Naive thymus-derived CD4-positive, alpha-beta T cell (primary cell): ENCODE measurements around the gene CHCHD6. TPM values are rescaled to one million over a fixed set of nuclear protein-coding genes. Genes with fewer than 3 reads are reported as not detected.
A peak's percentile ranks its signal among the peaks of the same experiment; 100 is the strongest.

Experiments used
- ATAC-seq: fragments of 150-1000 bp; cut with Tn5 transposase; 2 replicates; pipeline ENCODE4 v1.10.0; 2021; ENCODE audit warnings: mild to moderate bottlenecking, moderate library complexity
- CTCF ChIA-PET: fragments of 350-600 bp; sonication (Branson Sonifier 250); formaldehyde crosslinking; loops from one replicate; lab custom pipeline; 2021; ENCODE audit warnings: antibody characterized with exemption; lab: Charles Lee
- POLR2A ChIA-PET: fragments of 350-600 bp; sonication (Branson Sonifier 250); formaldehyde crosslinking; loops from one replicate; lab custom pipeline; 2021; ENCODE audit warnings: antibody characterized with exemption, inconsistent platforms; lab: Charles Lee
- DNase-seq, 9 donors: peaks; one replicate each; pipeline versions ENCODE4 v3.0.0 to v3.0.0-alpha.2; 2020 to 2022; ENCODE audit warnings: mixed read lengths in 1 of 9
- H3K27ac ChIP-seq: one replicate; pipeline ENCODE4 v1.7.0; 2013; ENCODE audit warnings: mild to moderate bottlenecking, low read depth, low read length, moderate library complexity
- H3K27me3 ChIP-seq, 2 donors: one replicate each; pipeline ENCODE4 v1.7.0; 2013; ENCODE audit warnings: low read length in 2 of 2, mild to moderate bottlenecking in 2 of 2, moderate library complexity in 2 of 2; ENCODE audit not compliant: control insufficient read depth in 2 of 2, insufficient read depth in 2 of 2
- H3K36me3 ChIP-seq, 3 experiments: 1 replicate in 2 of 3; 2 replicates in 1 of 3; pipeline ENCODE4 v1.7.0; 2013; ENCODE audit warnings: low read length in 3 of 3, mild to moderate bottlenecking in 3 of 3, moderate library complexity in 1 of 3; ENCODE audit not compliant: insufficient read depth in 3 of 3, control insufficient read depth in 2 of 3
- H3K4me1 ChIP-seq, 2 donors: one replicate each; pipeline ENCODE4 v1.7.0; 2013; ENCODE audit warnings: low read length in 2 of 2, mild to moderate bottlenecking in 2 of 2, moderate library complexity in 1 of 2; ENCODE audit not compliant: control insufficient read depth in 2 of 2, insufficient read depth in 2 of 2
- H3K4me3 ChIP-seq: 2 replicates; pipeline ENCODE4 v1.7.0; 2013; ENCODE audit warnings: mild to moderate bottlenecking, low read length
- H3K9me3 ChIP-seq, 3 experiments: 1 replicate in 2 of 3; 2 replicates in 1 of 3; pipeline ENCODE4 v1.7.0; 2013; ENCODE audit warnings: low read length in 3 of 3; ENCODE audit not compliant: control insufficient read depth in 2 of 3
- H3K27ac Mint-ChIP-seq, 9 donors: one replicate each; pipeline ENCODE4 v1.8.0; 2020 to 2022; ENCODE audit warnings: mixed read lengths in 9 of 9, mild to moderate bottlenecking in 8 of 9, moderate library complexity in 5 of 9, inconsistent platforms in 2 of 9
- H3K27me3 Mint-ChIP-seq, 5 donors: one replicate each; pipeline ENCODE4 v1.8.0; 2021 to 2022; ENCODE audit warnings: mixed read lengths in 5 of 5, mild to moderate bottlenecking in 1 of 5
- H3K36me3 Mint-ChIP-seq, 5 donors: one replicate each; pipeline ENCODE4 v1.8.0; 2020 to 2022; ENCODE audit warnings: mixed read lengths in 5 of 5, mild to moderate bottlenecking in 3 of 5, inconsistent platforms in 1 of 5
- H3K4me1 Mint-ChIP-seq, 7 donors: one replicate each; pipeline ENCODE4 v1.8.0; 2020 to 2022; ENCODE audit warnings: mixed read lengths in 7 of 7, mild to moderate bottlenecking in 3 of 7, inconsistent platforms in 1 of 7
- H3K4me3 Mint-ChIP-seq, 10 donors: one replicate each; pipeline ENCODE4 v1.8.0; 2020 to 2022; ENCODE audit warnings: mild to moderate bottlenecking in 10 of 10, mixed read lengths in 10 of 10, moderate library complexity in 6 of 10, inconsistent platforms in 2 of 10
- H3K9me3 Mint-ChIP-seq, 11 donors: one replicate each; pipeline ENCODE4 v1.8.0; 2020 to 2022; ENCODE audit warnings: mixed read lengths in 11 of 11, mild to moderate bottlenecking in 4 of 11, inconsistent platforms in 1 of 11, moderate library complexity in 1 of 11
- intact Hi-C, 2 donors: fragments of 100-400 bp; cut with micrococcal nuclease; formaldehyde crosslinking; loops; one replicate each; pipeline ENCODE4 v1.15.1; 2023
- polyA plus RNA-seq, 2 donors: library from polyadenylated mRNA; unstranded; fragments of 300-500 nt; fragmentation: Illumina TruSeq; gene quantifications; one replicate each; pipeline ENCODE4 v1.2.3, GENCODE V29; 2021
- total RNA-seq, 6 experiments: library from RNA in 5 of 6; stranded (reverse) in 5 of 6; gene quantifications; 1 replicate in 5 of 6; 2 replicates in 1 of 6; pipeline ENCODE4 v1.2.3 and lab custom pipeline; 2021 to 2026

Gene CHCHD6
- total and polyA plus RNA-seq, 7 experiments from 2014 or later: 5.4 to 15.1 (median 11.0) TPM

DNA sequence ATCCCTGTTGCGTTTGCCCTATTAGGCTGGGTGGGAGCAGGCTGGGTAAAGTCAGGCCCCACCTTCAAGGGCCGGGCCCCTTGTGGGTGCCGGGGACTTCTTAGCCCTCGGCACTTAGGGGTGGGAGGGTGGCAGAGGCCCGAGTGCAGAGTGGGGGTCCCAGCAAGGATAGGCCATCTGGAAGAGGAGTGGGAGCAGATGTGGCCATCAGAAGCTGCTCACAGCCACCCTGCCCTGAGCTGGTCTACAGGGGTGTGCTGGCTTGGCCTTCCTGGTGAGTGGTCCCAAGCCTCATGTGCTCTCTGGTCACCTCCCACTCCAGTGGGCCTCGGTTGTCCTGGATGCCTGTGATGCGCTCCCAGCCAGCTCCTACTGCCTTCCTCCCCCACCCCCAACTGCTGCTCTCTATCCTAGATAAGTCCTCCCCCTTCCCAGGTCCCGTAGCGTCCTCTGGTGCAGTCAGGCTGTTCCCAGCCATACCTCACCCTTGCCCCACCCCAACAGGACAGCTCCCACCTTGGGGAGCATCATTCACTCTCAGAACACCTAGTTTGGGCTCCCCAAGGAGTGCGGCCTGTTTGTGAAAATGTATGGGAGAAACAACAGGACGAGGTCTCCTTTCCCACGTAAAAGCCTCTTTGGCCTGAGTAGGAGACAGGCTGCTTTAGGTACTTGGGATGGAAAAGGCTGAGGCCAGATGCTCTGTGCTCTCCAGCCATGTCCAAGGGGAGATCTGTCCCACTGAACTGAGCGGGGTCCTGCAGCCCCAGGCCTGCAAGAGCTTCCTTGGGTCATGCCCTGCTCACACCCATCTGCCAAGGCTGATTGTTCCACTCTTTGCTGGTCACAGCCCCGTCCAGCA is 254.0 kb downstream of the CHCHD6 start:
- Histone ChIP-seq H3K27ac (no peak overlapping the region), H3K4me1 (no peaks in the 10 kb centered on the region), H3K9me3 (no peaks in the 10 kb centered on the region), H3K36me3 (no peaks in the 10 kb centered on the region), H3K27me3 (no peaks in the 10 kb centered on the region), H3K4me3 (no peak overlapping the region)
- ChIA-PET CTCF (no interaction called here), POLR2A (no interaction called here)
- H3K36me3 Mint-ChIP-seq: no peaks in the 10 kb centered on the region
- DNase-seq (no peak), ATAC-seq (no peak)
- intact Hi-C loops: no loop called here
- no peaks in the 10 kb centered on the region for H3K9me3 Mint-ChIP-seq
- H3K27ac Mint-ChIP-seq: no peak overlapping the region
- no peak overlapping the region for H3K4me3 Mint-ChIP-seq
- H3K4me1 Mint-ChIP-seq: peaks cover 0 to 5% (median 0%) of the 10 kb centered on the region in 7 donors
- H3K27me3 Mint-ChIP-seq: no peaks in the 10 kb centered on the region

DNA sequence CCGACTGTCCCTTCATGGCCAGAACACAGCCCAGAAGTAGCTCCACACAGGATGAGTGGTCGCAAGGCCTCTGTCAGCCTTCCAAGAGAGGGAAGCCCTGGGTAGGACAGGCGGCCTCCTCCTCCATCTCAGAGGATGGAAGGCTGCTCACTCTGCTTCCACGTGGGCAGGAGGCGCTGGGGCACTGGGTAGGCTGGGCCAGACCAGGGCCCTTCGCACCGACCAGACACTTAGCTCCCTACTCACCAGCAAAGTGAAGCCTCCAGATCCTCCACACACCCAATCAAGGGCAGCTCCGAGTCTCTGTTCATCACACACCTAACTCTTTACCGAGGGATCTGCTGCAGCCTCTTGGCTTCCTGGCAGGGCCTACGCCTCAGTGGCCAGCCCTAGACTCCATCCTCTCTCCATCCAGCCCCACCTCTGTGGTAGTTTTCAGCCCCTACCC is 254.6 kb downstream of the CHCHD6 start:
- H3K27ac Mint-ChIP-seq: peak overlapping the region in 1 of 9 donors; percentile 43
- POLR2A ChIA-PET: no interaction called here
- H3K9me3 Mint-ChIP-seq: no peaks in the 10 kb centered on the region
- Histone ChIP-seq H3K4me1 (no peaks in the 10 kb centered on the region), H3K9me3 (no peaks in the 10 kb centered on the region), H3K27ac (no peak overlapping the region), H3K36me3 (no peaks in the 10 kb centered on the region), H3K4me3 (no peak overlapping the region), H3K27me3 (no peaks in the 10 kb centered on the region)
- CTCF ChIA-PET: no interaction called here
- H3K4me3 Mint-ChIP-seq: no peak overlapping the region
- intact Hi-C loops: no loop called here
- no peak for DNase-seq
- H3K27me3 Mint-ChIP-seq: no peaks in the 10 kb centered on the region
- H3K4me1 Mint-ChIP-seq: peaks cover 0 to 5% (median 0%) of the 10 kb centered on the region in 7 donors
- peaks cover 0 to 4% (median 0%) of the 10 kb centered on the region in 5 donors for H3K36me3 Mint-ChIP-seq
- no peak for ATAC-seq

- H3K4me3 Mint-ChIP-seq: no peak overlapping the region
- peak overlapping the region in 1 of 9 donors; percentile 43 for H3K27ac Mint-ChIP-seq
- POLR2A ChIA-PET: no interaction called here
- no peaks in the 10 kb centered on the region for H3K27me3 Mint-ChIP-seq
- Histone ChIP-seq H3K4me1 (no peaks in the 10 kb centered on the region), H3K4me3 (no peak overlapping the region), H3K27ac (no peak overlapping the region), H3K9me3 (no peaks in the 10 kb centered on the region), H3K27me3 (no peaks in the 10 kb centered on the region), H3K36me3 (no peaks in the 10 kb centered on the region)
- peaks cover 0 to 4% (median 0%) of the 10 kb centered on the region in 5 donors for H3K36me3 Mint-ChIP-seq
- H3K4me1 Mint-ChIP-seq: peaks cover 0 to 5% (median 0%) of the 10 kb centered on the region in 7 donors
- no peaks in the 10 kb centered on the region for H3K9me3 Mint-ChIP-seq
- DNase-seq: no peak
- intact Hi-C loops: no loop called here
- CTCF ChIA-PET: no interaction called here
- ATAC-seq: no peak
Measured at GRCh38 chr3:126959136-126959920, 255.3 kb downstream of the CHCHD6 start.

DNA sequence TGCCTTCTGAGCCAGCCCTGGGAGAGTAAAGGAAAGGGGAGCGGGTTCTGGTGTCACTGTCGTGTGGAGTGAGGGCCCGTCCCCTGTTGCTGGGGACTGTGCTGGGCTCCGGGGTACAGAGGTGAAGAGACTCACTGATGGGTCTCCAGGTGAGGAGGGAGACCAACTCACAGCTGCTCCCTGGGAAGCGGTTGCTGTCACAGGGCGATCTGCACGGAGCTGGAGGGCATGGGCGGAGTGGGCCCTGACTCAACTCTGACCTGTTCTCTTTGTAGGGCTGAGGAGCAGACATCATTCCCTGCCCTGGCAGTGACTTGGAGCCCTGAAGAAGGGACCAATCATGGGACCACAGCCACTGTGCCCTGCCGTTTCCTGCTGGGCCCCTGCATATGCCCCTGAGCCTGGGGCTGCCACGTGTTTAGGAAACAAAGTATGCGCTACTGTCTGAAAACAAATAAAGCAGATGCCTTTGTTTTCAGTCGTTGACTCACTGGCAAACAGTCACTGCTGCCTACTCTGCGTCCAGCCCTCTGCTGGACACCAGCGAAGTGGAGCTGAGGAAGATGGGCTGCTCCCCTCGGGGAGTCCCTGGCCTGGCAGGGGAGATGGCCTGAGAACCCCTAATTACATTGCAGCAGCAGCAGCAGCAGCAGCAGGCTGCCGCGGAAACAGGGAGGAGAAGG is 256.0 kb downstream of the CHCHD6 start:
- intact Hi-C loops: no loop called here
- Mint-ChIP-seq H3K27ac (no peak overlapping the region), H3K9me3 (no peaks in the 10 kb centered on the region), H3K4me3 (no peak overlapping the region), H3K4me1 (peaks cover 0 to 5% (median 0%) of the 10 kb centered on the region in 7 donors), H3K36me3 (peaks cover 0 to 4% (median 0%) of the 10 kb centered on the region in 5 donors), H3K27me3 (no peaks in the 10 kb centered on the region)
- Histone ChIP-seq H3K4me3 (no peak overlapping the region), H3K4me1 (no peaks in the 10 kb centered on the region), H3K27me3 (no peaks in the 10 kb centered on the region), H3K36me3 (no peaks in the 10 kb centered on the region), H3K9me3 (no peaks in the 10 kb centered on the region), H3K27ac (no peak overlapping the region)
- ATAC-seq: no peak
- no peak for DNase-seq
- POLR2A ChIA-PET: no interaction called here
- CTCF ChIA-PET: no interaction called here

DNA sequence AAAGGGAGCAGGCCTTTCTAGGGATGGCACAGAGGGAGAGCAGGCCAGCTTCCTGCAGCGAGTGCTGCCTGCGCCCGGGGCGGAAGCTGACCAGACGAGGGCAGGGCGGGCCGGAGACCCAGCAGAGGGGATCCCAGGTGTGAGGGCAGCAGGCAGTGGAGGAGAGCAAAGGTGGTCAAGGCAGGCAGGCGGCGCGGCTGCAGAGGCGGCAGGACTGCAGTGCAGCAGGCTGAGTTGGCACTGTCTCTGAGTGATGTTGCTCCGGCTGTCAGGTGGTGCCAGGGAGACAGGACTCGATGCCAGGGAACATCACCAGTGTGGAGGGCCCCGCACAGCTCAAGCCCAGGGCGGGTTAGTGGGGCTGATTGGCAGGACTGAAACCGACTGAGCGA is 256.6 kb downstream of the CHCHD6 start:
- H3K27me3 ChIP-seq: no peaks in the 10 kb centered on the region
- intact Hi-C loops: no loop called here
- Mint-ChIP-seq H3K27ac (no peak overlapping the region), H3K36me3 (peaks cover 0 to 4% (median 0%) of the 10 kb centered on the region in 5 donors), H3K4me1 (peaks cover 0 to 5% (median 0%) of the 10 kb centered on the region in 7 donors), H3K4me3 (no peak overlapping the region), H3K9me3 (no peaks in the 10 kb centered on the region), H3K27me3 (no peaks in the 10 kb centered on the region)
- H3K36me3 ChIP-seq: no peaks in the 10 kb centered on the region
- no peak overlapping the region for H3K4me3 ChIP-seq
- CTCF ChIA-PET: no interaction called here
- no peak for ATAC-seq
- DNase-seq: no peak
- H3K9me3 ChIP-seq: no peaks in the 10 kb centered on the region
- H3K27ac ChIP-seq: no peak overlapping the region
- H3K4me1 ChIP-seq: no peaks in the 10 kb centered on the region
- POLR2A ChIA-PET: no interaction called here

DNA sequence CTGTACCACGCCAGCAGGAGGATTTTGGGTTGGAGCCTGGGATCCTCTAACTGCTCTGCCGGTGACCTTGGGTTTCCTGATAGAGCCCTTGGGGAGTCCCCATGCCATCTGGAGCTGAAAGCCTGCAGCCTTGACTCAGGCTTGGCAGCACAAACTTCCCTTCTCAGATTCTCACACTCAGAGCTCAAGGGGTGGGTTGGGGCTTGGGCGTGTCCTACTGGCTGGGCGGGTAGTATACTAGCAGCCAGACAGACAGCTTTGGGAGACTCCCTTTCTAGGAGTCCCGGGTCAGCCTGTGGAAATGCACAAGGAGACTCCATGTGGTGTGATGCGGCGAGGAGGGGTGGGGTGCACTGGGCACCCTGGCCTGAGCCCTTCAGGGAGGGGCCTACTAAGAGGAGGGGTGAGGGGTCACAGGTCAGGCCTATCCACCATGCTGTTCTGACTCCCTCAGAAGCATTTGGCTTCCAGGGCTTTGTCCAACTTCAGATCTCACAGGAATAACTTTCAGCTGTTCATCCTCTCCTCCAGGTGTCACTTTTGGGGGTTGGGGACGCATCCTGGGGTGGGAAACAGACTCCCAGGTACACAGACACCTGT is 257.3 kb downstream of the CHCHD6 start:
- Mint-ChIP-seq H3K4me1 (peaks cover 0 to 5% (median 0%) of the 10 kb centered on the region in 7 donors), H3K36me3 (peaks cover 0 to 4% (median 0%) of the 10 kb centered on the region in 5 donors), H3K27me3 (no peaks in the 10 kb centered on the region), H3K4me3 (no peak overlapping the region), H3K27ac (no peak overlapping the region), H3K9me3 (no peaks in the 10 kb centered on the region)
- ChIA-PET CTCF (no interaction called here), POLR2A (no interaction called here)
- intact Hi-C loops: no loop called here
- no peak for ATAC-seq
- no peak overlapping the region for H3K4me3 ChIP-seq
- no peaks in the 10 kb centered on the region for H3K9me3 ChIP-seq
- H3K27me3 ChIP-seq: no peaks in the 10 kb centered on the region
- H3K36me3 ChIP-seq: no peaks in the 10 kb centered on the region
- no peaks in the 10 kb centered on the region for H3K4me1 ChIP-seq
- H3K27ac ChIP-seq: no peak overlapping the region
- no peak for DNase-seq
